Hypothalamus (tissue), 51 donors: ENCODE results near the gene LRRFIP1.

Source experiments
- DNase-seq, 51 donors: peaks; one replicate each; lab custom pipeline; 2025; lab: John Stamatoyannopoulos, UW

The LRRFIP1 gene

GRCh38 chr2:237615631-237616249, 11.6 kb upstream of the LRRFIP1 start:
- DNase-seq, result no peak

GRCh38 chr2:237616373-237616733, 11.0 kb upstream of the LRRFIP1 start:
- no peak for DNase-seq

DNA sequence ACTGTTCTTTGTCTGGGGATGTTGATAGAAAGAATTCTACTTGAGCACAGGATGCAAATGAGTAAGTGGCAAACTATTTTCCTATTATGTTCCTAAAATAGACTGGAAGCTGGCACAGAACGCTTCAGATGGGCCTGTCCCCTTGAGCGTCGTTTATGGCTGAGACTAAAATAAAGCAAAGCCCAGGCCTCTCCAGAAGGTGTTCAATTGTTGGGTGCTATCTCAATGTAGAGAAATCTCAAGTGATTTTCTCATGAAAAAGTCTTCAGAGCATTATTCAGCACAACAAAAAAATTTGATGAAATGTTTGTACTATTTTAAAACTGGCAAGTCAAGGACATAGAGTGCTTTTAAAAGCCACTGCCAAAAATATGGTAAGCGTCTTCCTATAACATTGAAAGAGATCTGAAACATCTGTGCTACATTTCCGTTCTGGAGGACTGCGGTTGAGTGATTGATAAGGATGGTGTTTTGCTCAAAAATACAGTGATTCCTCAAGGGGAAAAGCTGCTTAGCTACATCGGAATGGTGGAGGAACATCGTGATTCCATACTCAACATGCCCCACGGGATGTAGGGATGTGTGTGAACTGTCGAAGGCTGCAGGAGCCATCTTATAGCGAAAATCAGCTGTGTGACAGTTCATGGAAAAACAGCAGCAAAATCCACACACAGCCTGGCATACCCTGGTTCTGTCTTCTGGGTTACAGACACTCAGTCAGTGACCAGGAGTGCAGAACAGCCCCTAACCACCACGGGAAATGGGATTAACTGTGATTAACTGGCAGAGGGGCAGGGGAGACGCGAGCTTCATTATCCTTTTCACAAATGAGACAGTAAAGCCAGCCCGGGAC, 10.4 kb upstream of the LRRFIP1 start:
- no peak for DNase-seq

- no peak for DNase-seq
Measured at GRCh38 chr2:237617587-237617982, 9.8 kb upstream of the LRRFIP1 start.

- no peak for DNase-seq
Measured at GRCh38 chr2:237618449-237618848, 8.9 kb upstream of the LRRFIP1 start.

DNA sequence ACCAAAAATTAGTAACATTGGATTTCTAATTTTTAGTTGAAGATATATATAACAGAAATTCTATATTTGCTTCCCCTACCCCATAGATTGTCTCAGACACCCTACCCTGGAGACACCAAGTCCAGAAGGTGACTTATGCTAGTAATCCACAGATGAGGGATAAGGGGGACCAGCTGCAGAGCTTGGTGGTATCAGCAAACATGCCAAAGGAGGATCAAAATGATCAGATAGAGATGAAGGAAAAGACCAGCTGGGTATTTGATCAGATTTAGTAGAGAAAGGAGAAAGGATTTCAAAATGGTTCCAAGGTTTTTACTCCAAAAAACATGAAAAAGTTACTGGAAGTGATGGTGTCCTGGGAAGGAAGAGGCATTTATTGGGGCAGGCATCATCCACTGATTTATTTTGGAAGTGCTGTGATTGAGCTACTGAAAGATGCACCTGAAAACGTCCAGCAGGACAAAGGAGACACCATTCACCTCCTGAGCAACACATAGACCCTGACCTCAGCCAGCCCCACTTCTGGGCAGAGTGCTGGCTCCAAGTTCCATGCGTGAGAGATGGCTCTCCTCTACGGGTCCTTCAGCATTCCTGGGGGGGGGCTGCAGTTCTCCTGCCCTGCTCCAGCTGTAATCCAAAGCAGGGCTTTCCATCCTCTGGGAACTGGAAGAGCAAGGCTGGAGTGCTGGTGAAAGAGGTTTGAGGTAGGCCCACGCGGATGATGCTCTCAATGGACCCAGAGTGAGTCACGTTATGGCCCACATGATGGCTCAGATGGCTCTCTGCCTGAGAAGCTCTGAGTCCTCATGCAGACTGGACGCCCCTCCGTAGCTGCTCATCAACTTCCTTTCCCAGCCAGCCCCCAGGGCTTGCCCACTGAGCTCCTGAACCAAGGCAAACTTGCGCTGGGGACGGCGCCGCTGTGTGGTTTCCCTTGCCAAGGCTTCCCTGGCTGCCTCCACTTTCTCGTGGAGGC, 3.7 kb upstream of the LRRFIP1 start:
- no peak for DNase-seq

DNA sequence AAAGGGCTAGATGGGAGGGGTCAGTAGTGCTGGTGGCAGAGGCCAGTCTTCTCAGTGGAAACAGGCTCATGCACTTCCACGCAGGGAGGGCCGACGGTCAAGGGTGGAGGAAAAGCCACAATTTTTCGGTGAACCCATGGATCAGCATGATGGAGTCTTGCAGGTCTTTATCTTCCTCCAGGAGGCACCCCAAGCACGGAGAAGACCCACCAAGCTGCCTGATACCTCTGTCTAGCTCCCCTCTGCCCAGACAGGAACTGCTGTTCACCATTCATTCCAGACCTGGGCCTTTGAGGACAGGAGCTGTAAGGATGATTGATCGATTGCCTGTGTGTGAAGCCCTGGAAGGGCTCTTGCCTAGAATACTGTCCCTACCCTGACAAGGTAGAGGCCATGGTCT, 2.8 kb upstream of the LRRFIP1 start:
- DNase-seq, result no peak

DNA sequence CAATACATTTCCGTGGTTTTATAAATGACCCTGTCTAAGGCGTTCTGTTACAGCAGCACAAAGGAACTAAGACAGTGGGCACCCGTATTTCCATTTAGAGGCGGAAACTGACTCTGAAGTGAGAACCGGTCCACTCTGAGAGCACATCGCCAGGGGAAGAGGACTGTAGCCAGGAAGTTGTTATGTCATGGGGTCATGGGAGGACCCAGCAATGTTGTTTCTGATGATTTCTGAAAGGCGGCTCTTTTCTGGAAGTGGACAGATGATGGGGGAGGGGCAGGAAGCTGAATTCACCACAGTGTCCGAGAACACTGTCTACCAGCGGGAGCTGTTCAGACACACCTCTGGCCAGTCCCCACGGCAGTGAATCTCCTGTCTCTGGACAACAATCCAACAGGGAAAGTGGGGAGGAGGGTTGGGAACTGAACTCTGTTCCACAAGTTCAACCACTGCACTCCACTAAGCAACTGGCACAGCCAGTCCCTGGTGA, 2.1 kb upstream of the LRRFIP1 start:
- no peak for DNase-seq

GRCh38 chr2:237625777-237626176, 1.6 kb upstream of the LRRFIP1 start:
- no peak for DNase-seq

GRCh38 chr2:237626813-237627440, 460 bp upstream of the LRRFIP1 start:
- DNase-seq, result peak in 5 of 51 donors; percentile 10 to 48 (median 15)

DNA sequence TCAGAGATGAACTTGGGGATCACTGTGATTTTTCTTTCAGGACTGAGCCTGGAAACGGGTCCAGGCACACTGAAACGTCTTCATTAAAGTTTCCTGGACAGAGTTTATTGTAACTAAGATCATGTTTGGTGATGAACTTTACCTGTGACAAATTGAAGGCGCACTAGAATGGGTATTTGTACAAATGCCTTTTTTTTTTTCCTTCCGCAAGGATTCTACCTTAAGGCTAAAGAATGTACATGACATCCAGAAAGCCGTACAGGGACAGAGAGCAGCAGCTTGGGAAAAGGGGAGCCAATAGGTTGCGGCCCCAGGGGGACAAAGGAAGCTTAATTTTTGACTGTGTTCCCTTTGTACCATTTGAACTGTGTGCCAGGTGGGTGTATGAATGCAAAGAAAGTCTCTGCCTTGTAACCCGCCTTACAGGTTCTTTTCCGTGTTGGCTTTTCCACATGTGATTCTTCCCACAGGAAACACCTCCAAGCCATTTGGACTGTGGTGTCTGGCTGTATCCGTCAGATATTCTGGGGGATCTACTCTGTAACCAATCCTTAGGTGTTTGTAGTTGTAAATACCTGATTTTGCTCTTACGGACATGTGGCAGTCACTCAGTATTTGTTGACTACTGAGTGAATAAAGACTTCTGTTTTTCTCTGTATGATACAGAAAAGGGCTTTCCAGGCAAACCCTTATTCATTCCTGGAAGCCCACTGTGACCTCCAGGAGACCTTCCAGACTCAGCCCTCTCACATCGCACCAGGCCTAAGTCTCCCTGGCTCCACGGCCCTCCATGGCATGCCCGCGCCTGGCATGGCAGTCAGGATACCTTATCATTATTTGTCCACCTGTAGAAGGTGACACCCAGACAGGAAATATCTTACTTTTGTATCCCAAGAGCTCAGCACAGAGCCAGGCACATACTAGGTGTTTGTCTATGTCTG, 1.1 kb downstream of the LRRFIP1 start:
- no peak for DNase-seq

DNA sequence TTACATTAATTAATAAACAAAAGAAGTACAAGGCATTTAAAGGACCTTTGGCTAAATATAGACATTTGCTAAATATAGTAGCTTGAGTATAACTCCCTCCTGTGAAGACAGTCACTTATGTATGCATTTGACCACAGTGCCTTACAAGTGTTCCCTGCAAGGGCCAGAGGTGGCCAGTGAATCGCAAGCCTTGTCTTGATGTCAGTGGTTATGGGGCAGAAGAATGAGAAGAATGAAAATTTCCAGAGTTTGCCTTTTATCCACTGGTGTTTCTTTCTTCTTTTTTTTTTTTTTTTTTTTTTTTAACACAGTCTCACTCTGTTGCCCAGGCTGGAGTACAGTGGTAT, 1.8 kb downstream of the LRRFIP1 start:
- DNase-seq, result no peak

DNA sequence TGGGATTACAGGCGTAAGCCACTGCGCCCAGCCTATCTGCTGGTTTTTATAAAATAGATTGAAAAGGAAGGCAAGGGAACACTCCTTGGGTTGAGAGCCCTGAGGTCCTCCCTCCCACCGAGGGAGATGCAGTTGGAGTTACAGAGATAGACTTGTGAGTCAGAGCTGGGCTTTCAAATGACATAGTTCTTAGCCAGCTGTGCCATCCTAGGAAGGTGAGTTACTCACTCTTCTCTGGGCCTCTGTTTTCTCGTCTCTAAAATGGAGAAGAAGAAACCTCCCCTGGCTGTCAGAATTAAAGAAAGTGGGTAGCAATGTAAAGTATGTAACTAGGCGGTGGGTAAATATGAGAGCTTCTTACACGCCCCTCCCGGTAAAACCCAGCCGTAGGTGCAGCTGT, 2.4 kb downstream of the LRRFIP1 start:
- DNase-seq, result no peak

GRCh38 chr2:237630216-237631000, 3.0 kb downstream of the LRRFIP1 start:
- DNase-seq, result no peak

DNA sequence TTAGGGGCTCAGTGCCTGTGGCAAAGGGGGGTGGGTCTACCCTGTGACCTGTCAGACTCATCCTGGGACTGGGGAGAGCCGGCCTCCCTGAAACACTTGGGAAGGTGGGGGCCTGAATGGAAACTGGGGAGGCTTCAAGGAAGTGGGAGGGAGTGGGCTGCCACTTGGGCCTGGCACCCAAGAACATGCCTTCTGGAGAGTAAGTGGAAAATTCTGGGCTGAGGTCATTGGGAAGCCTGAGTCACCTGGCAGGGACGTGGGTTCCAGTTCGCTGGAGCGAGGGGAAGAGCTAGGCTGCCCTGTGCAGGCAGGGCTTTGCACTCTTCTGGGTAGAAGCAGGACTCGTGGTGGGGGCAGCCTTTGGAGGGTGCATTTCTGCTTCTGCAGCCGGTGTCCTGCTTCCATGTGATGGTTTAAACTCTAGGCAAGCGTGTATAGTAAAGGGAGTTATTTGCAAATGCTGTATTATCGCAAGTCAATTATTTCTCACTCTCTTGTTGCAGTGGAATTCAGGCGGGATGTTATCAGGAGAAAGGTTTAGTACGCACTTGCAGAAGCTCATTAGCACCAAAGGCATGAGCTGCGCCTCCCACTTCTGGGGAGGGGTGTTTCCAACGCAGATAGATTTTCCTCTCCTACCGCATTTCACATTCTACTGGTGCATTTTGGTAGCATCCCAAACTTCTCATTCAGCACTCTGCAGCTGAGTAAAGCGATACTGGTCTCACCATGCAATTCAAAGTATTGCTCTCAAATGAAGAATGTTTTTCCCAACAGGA, 3.8 kb downstream of the LRRFIP1 start:
- no peak for DNase-seq

- no peak for DNase-seq
Measured at GRCh38 chr2:237631801-237632585, 4.6 kb downstream of the LRRFIP1 start.

DNA sequence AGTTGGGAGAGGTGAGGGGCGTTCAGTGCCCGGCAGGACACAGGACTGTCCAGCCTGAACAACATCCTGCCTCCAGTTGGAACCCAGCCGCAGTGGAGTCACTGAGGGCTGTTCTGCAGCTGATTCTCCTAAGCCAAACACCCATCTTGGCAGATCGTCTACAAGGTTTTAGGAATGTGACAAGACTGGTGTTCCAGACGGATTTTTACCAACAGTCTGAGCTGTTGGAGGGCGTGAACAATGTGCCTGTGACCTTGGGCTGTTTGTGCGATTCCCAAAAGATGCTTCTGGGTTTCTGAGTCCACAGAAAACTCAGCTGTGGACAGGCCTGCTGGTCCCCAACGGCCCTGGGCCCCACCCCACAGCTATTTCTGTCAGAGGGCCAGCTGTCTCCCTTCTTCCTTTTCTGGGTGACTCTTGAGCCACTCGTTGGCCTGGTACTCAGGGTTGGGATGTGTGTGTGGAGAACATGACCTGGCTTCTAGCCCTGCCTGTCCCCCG, 5.7 kb downstream of the LRRFIP1 start:
- no peak for DNase-seq
